GM21619 (cell line): ENCODE results near the gene IER2.
A peak's percentile ranks its signal among the peaks of the same experiment; 100 is the strongest.
"Not testable (repeated sequence)": the region's sequence is repeated elsewhere in the genome, so short reads cannot be mapped to it uniquely, and the experiment has no call there.

Experiments
- ATAC-seq: cut with Tn5 transposase; IDR thresholded peaks from one replicate; pipeline ENCODE4 v1.9.1; 2021; ENCODE audit not compliant: unreplicated experiment

The IER2 gene

DNA sequence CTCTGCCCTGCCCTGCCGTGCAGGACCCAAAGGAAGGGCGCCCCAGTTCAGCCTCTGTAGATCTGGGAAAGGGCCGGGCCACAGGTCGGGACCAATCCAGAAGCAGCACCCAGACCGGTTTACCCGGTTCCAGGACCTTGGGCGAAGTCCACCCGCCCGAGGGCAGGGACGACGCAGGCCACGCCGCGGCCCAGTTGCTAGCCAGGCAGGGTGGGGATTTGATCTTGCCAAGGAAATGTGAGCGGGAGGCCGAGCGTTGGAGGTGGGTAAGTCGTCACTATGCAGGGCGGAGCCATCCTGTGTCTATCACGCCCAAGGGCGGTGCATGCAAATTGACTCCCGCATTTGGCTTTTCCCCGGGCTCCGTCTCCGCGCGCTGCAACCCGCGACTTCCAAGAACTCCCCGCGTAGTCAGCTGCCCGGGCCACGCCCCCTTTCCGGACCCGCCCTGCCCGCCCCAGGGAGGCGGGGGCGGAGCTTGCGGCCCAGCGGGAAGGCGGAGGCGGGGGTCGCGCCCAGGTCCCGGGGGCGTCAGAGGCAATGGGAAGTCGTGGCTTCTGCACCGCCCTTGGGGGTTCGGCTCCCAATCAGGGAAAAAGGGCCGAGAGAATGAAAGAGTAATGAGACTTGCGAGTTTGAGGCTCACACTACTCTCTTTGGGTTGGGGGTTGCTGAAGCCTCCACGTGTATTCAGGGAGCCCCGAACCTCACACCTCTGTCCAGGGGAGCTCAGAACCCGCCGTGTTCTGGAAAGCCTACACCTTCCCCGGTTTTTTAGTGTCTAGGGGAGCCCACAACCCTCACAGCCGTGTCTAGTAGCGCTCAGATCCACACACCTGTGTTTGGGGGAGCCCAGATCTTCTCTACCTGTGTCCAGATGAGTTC lies 12.8 kb downstream of the IER2 start:
- ATAC-seq: peak; percentile 57

GRCh38 chr19:13163609-13164342 lies 13.6 kb downstream of the IER2 start:
- no peak for ATAC-seq

- ATAC-seq: no peak
Observed at GRCh38 chr19:13164343-13165161, 14.3 kb downstream of the IER2 start.

- ATAC-seq: no peak
Observed at GRCh38 chr19:13165162-13165997, 15.2 kb downstream of the IER2 start.

GRCh38 chr19:13166151-13166550 lies 15.9 kb downstream of the IER2 start:
- ATAC-seq: not testable (repeated sequence)

GRCh38 chr19:13169769-13170168 lies 19.6 kb downstream of the IER2 start:
- ATAC-seq: no peak

GRCh38 chr19:13171146-13171545 lies 20.9 kb downstream of the IER2 start:
- ATAC-seq: no peak

- no peak for ATAC-seq
Observed at GRCh38 chr19:13172346-13173138, 22.3 kb downstream of the IER2 start.

DNA sequence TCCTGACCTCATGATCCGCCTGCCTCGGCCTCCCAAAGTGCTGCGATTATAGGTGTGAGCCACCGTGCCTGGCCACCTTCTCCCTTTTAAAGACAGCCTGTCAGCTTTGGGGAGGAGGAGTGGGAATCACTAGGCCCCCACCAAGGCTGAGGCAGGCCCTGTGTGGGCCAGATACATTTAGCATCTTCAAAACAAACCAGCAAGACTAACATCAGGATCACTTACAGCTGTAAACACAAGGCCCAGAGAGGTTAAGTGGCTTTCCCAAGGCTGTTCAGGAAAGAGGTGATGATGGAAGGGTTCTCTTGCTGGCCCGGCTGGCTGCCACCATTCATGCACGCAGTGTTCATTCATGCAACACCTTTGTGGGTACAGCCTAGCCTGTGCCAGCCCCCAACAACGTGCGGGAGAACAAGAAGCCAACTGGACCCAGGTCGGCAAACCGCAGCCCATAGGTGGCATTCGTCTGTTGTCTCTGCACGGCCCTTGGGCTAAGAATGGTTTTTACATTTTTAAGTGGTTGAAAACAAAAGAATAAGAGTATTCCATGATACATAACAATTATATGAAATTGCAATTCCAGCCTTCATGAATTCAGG lies 23.0 kb downstream of the IER2 start:
- ATAC-seq: no peak

- no peak for ATAC-seq
Observed at GRCh38 chr19:13176345-13176744, 26.1 kb downstream of the IER2 start.

DNA sequence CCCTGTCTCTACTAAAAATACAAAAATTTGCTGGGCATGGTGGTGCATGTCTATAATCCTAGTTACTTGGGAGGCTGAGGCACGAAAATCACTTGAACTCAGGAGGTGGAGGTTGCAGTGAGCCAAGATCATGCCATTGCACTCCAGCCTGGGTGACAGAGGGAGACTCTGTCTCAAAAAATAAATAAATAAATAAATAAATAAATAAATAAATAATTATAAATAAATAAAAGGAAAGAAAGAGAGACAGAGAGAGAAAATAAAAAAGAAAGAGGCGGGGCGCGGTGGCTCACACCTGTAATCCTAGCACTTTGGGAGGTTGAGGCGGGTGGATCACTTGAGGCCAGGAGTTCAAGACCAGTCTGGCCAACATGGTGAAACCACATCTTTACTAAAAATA lies 27.4 kb downstream of the IER2 start:
- ATAC-seq: not testable (repeated sequence)

GRCh38 chr19:13178291-13178690 lies 28.1 kb downstream of the IER2 start:
- ATAC-seq: not testable (repeated sequence)

GRCh38 chr19:13181747-13182388 lies 31.7 kb downstream of the IER2 start:
- ATAC-seq: no peak

GRCh38 chr19:13184926-13185325 lies 34.7 kb downstream of the IER2 start:
- ATAC-seq: not testable (repeated sequence)

DNA sequence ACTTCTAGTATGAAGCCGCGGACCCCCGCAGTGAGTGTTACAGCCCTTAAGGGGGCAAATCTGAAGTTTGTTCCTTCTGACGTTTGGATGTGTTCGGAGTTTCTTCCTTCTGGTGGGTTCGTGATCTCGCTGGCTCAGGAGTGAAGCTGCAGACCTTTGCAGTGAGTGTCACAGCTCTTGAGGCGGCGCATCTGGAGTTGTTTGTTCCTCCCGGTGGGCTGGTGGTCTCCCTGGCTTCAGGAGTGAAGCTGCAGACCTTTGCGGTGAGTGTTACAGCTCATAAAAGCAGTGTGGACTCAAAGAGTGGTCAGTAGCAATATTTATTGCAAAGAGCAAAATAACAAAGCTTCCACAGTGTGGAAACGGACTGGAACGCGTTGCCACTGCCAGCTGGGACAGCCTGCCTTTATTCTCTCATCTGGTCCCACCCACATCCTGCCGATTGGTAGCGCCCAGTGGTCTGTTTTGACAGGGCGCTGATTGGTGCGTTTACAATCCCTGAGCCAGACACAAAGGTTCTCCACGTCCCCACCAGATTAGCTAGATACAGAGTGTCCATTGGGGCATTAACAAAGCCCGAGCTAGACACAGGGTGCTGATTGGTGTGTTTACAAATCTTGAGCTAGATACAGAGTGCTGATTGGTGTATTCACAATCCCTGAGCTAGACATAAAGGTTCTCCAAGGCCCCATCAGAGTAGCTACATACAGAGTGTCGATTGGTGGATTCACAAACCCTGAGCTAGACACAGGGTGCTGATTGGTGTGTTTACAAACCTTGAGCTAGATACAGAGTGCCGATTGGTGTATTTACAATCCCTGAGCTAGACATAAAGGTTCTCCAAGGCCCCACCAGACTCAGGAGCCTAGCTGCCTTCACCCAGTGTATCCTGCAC lies 35.8 kb downstream of the IER2 start:
- not testable (repeated sequence) for ATAC-seq

DNA sequence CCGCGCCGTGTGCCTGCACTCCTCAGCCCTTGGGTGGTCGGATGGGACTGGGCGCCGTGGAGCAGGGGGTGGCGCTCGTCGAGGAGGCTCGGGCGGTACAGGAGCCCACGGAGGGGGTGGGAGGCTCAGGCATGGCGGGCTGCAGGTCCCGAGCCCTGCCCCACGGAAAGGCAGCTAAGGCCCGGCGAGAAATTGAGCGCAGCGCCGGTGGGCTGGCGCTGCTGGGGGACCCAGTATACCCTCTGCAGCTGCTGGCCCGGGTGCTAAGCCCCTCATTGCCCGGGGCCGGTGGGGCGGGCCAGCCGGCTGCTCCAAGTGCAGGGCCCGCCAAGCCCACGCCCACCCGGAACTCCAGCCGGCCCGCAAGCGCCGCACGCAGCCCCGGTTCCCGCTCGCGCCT lies 36.5 kb downstream of the IER2 start:
- ATAC-seq: not testable (repeated sequence)

GRCh38 chr19:13187419-13187818 lies 37.2 kb downstream of the IER2 start:
- no peak for ATAC-seq

GRCh38 chr19:13189600-13189999 lies 39.4 kb downstream of the IER2 start:
- ATAC-seq: no peak
